Measurements from ENCODE around the gene HDAC4.

Gene HDAC4

GRCh38 chr2:239159476-239159911, 241.3 kb downstream of the HDAC4 start:
- no peak overlapping the region for H3K4me3 ChIP-seq (ENCODE audit: insufficient read depth, low read length, poor library complexity, severe bottlenecking)

GRCh38 chr2:239158641-239159475, 242.0 kb downstream of the HDAC4 start:
- H2AFZ ChIP-seq (ENCODE audit: low read depth, low read length, severe bottlenecking): no peak overlapping the region
- H3K27me3 ChIP-seq (ENCODE audit: low read length): no peaks in the 10 kb centered on the region
- no peaks in the 10 kb centered on the region for H3K79me2 ChIP-seq (ENCODE audit: insufficient read depth, low read length)
- no peaks in the 10 kb centered on the region for H3K9me3 ChIP-seq (ENCODE audit: insufficient read depth, low read length)
- no peak overlapping the region for H3K4me3 ChIP-seq (ENCODE audit: insufficient read depth, low read length, poor library complexity, severe bottlenecking)
- no peak overlapping the region for H3K9ac ChIP-seq (ENCODE audit: low read length)
- H3K4me2 ChIP-seq (ENCODE audit: low read depth, low read length, poor library complexity, severe bottlenecking): no peak overlapping the region
- no peaks in the 10 kb centered on the region for H3K9me2 ChIP-seq (replicated peaks; ENCODE audit: insufficient read depth, low read length)
- H3F3A ChIP-seq (ENCODE audit: insufficient read depth): no peaks in the 10 kb centered on the region
- no peak overlapping the region for H3K27ac ChIP-seq (ENCODE audit: low read depth, low read length)
- H4K20me1 ChIP-seq (ENCODE audit: low read depth, low read length): no peaks in the 10 kb centered on the region
- TF ChIP-seq CTCF (IDR thresholded peaks at IDR 0.05; ENCODE audit: insufficient read depth, low read length, poor library complexity, severe bottlenecking) (no peak), EZH2phosphoT487 (conservative IDR thresholded peaks at IDR 0.05; ENCODE audit: low read length) (no peak)
- H3K36me3 ChIP-seq (ENCODE audit: low read length): no peaks in the 10 kb centered on the region

More at GRCh38 chr2:239159476-239159911, 241.3 kb downstream of the HDAC4 start:
- Histone ChIP-seq H3K27ac (ENCODE audit: low read depth, low read length) (no peak overlapping the region), H3K27me3 (ENCODE audit: low read length) (no peaks in the 10 kb centered on the region), H3K9me3 (ENCODE audit: insufficient read depth, low read length) (no peaks in the 10 kb centered on the region), H2AFZ (ENCODE audit: low read depth, low read length, severe bottlenecking) (no peak overlapping the region), H3F3A (ENCODE audit: insufficient read depth) (no peaks in the 10 kb centered on the region), H3K9ac (ENCODE audit: low read length) (no peak overlapping the region), H3K4me2 (ENCODE audit: low read depth, low read length, poor library complexity, severe bottlenecking) (no peak overlapping the region), H4K20me1 (ENCODE audit: low read depth, low read length) (no peaks in the 10 kb centered on the region), H3K36me3 (ENCODE audit: low read length) (no peaks in the 10 kb centered on the region), H3K79me2 (ENCODE audit: insufficient read depth, low read length) (no peaks in the 10 kb centered on the region), H3K9me2 (replicated peaks; ENCODE audit: insufficient read depth, low read length) (no peaks in the 10 kb centered on the region)
- no peak for TF ChIP-seq CTCF (IDR thresholded peaks at IDR 0.05; ENCODE audit: insufficient read depth, low read length, poor library complexity, severe bottlenecking)
- no peak for TF ChIP-seq EZH2phosphoT487 (conservative IDR thresholded peaks at IDR 0.05; ENCODE audit: low read length)

GRCh38 chr2:239157771-239158170, 243.0 kb downstream of the HDAC4 start:
- Histone ChIP-seq H3K36me3 (ENCODE audit: low read length) (no peaks in the 10 kb centered on the region), H3K27ac (ENCODE audit: low read depth, low read length) (no peak overlapping the region), H2AFZ (ENCODE audit: low read depth, low read length, severe bottlenecking) (no peak overlapping the region), H3K4me2 (ENCODE audit: low read depth, low read length, poor library complexity, severe bottlenecking) (no peak overlapping the region), H3F3A (ENCODE audit: insufficient read depth) (no peaks in the 10 kb centered on the region), H3K79me2 (ENCODE audit: insufficient read depth, low read length) (no peaks in the 10 kb centered on the region), H3K9me2 (replicated peaks; ENCODE audit: insufficient read depth, low read length) (no peaks in the 10 kb centered on the region), H4K20me1 (ENCODE audit: low read depth, low read length) (no peaks in the 10 kb centered on the region), H3K9ac (ENCODE audit: low read length) (no peak overlapping the region), H3K4me3 (ENCODE audit: insufficient read depth, low read length, poor library complexity, severe bottlenecking) (no peak overlapping the region), H3K27me3 (ENCODE audit: low read length) (no peaks in the 10 kb centered on the region), H3K9me3 (ENCODE audit: insufficient read depth, low read length) (no peaks in the 10 kb centered on the region)
- TF ChIP-seq EZH2phosphoT487 (conservative IDR thresholded peaks at IDR 0.05; ENCODE audit: low read length) (no peak), CTCF (IDR thresholded peaks at IDR 0.05; ENCODE audit: insufficient read depth, low read length, poor library complexity, severe bottlenecking) (no peak)
